ENCODE measurements around the gene ACACB.

ACACB gene

GRCh38 chr12:109287181-109287580, 170.8 kb downstream of the ACACB start:
- TF ChIP-seq, protein P1, sequence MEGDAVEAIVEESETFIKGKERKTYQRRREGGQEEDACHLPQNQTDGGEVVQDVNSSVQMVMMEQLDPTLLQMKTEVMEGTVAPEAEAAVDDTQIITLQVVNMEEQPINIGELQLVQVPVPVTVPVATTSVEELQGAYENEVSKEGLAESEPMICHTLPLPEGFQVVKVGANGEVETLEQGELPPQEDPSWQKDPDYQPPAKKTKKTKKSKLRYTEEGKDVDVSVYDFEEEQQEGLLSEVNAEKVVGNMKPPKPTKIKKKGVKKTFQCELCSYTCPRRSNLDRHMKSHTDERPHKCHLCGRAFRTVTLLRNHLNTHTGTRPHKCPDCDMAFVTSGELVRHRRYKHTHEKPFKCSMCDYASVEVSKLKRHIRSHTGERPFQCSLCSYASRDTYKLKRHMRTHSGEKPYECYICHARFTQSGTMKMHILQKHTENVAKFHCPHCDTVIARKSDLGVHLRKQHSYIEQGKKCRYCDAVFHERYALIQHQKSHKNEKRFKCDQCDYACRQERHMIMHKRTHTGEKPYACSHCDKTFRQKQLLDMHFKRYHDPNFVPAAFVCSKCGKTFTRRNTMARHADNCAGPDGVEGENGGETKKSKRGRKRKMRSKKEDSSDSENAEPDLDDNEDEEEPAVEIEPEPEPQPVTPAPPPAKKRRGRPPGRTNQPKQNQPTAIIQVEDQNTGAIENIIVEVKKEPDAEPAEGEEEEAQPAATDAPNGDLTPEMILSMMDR (IDR thresholded peaks at IDR 0.05; ENCODE audit: insufficient read depth, low read length, poor library complexity, severe bottlenecking) = no peak
- no peaks in the 10 kb centered on the region for H3K36me3 ChIP-seq (ENCODE audit: control insufficient read depth, insufficient read depth, low read length)

GRCh38 chr12:109287811-109288469, 171.6 kb downstream of the ACACB start:
- no peaks in the 10 kb centered on the region for H3K36me3 ChIP-seq (ENCODE audit: control insufficient read depth, insufficient read depth, low read length)
- TF ChIP-seq, protein P1 (IDR thresholded peaks at IDR 0.05; ENCODE audit: insufficient read depth, low read length, poor library complexity, severe bottlenecking) = no peak
- DNase-seq (ENCODE audit: extremely low read depth, insufficient read length) = no peak
- no peak overlapping the region for H3K4me3 ChIP-seq (replicated peaks; ENCODE audit: low read depth, low read length)
- H3K27me3 ChIP-seq (replicated peaks; ENCODE audit: control insufficient read depth, insufficient read depth, low read length) = peaks cover 2% of the 10 kb centered on the region; the same call in 1 of the 2 replicates

More at GRCh38 chr12:109287181-109287580, 170.8 kb downstream of the ACACB start:
- H3K27me3 ChIP-seq (replicated peaks; ENCODE audit: control insufficient read depth, insufficient read depth, low read length) = peaks cover 2% of the 10 kb centered on the region; the same call in 1 of the 2 replicates
- DNase-seq (ENCODE audit: extremely low read depth, insufficient read length) = no peak
- no peak overlapping the region for H3K4me3 ChIP-seq (replicated peaks; ENCODE audit: low read depth, low read length)

DNA sequence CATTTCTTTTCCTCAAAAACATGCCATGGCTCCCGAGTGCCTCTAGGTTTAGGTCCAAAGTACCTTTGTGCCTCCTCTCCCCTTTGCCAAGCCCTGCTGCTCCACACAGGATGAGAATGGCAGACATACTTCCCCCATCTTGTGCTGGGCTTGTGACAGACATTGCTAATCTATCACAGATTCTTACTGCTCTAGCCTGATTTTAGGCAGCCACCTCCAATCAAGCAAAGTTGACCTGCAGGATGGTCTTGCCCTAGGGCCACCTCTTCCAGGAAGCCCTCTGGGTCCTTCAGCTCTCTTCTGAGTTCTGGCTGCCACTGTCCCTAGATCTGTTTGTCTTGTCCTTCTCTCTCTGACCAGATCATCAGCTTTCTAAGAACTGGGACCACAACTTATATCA, 172.2 kb downstream of the ACACB start:
- no peak overlapping the region for H3K4me3 ChIP-seq (replicated peaks; ENCODE audit: low read depth, low read length)
- peaks cover 2% of the 10 kb centered on the region; the same call in 1 of the 2 replicates for H3K27me3 ChIP-seq (replicated peaks; ENCODE audit: control insufficient read depth, insufficient read depth, low read length)
- no peak for DNase-seq (ENCODE audit: extremely low read depth, insufficient read length)
- TF ChIP-seq, protein P1 (IDR thresholded peaks at IDR 0.05; ENCODE audit: insufficient read depth, low read length, poor library complexity, severe bottlenecking) = no peak
- H3K36me3 ChIP-seq (ENCODE audit: control insufficient read depth, insufficient read depth, low read length) = no peaks in the 10 kb centered on the region

DNA sequence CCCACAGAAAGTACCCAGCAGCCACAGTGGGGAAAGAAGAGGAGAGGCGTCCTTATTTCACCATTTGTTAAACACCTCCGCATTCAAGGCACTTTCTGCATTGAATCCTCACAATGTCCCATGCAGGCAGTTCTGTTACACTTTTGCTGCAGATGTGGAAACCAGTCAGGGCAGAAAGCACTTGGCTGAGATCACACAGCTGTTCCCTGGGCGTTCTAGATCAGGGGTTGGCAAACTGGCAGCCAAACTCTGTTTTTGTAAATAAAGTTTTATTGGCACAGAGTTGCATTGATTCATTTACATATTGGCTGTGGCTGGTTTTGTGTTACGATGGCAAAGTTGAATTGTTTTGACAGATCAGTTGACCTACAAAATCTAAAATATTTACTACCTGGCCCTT, 172.6 kb downstream of the ACACB start:
- Histone ChIP-seq H3K4me3 (replicated peaks; ENCODE audit: low read depth, low read length) (no peak overlapping the region), H3K27me3 (replicated peaks; ENCODE audit: control insufficient read depth, insufficient read depth, low read length) (peaks cover 2% of the 10 kb centered on the region; the same call in 1 of the 2 replicates), H3K36me3 (ENCODE audit: control insufficient read depth, insufficient read depth, low read length) (no peaks in the 10 kb centered on the region)
- no peak for DNase-seq (ENCODE audit: extremely low read depth, insufficient read length)
- TF ChIP-seq, protein P1 (IDR thresholded peaks at IDR 0.05; ENCODE audit: insufficient read depth, low read length, poor library complexity, severe bottlenecking) = no peak

DNA sequence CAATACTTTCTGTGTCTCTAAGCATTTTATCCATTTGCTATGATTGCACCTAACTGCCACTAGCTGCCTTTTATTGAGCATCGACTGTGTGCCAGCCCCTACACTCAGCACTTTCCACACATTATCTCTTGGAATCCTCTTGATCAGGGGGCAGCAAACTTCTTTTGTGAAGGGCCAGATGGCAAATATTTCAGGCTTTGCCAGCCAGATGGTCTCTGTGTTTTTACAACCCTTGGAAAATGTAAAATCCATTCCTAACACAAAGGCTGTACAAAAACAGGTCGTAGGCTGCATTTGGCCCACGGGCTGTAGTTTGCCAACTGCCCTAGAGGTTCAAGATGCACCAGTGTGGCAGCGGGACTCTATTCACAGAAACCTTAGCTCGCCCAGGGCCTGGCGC, 173.2 kb downstream of the ACACB start:
- Histone ChIP-seq H3K4me3 (replicated peaks; ENCODE audit: low read depth, low read length) (no peak overlapping the region), H3K36me3 (ENCODE audit: control insufficient read depth, insufficient read depth, low read length) (no peaks in the 10 kb centered on the region), H3K27me3 (replicated peaks; ENCODE audit: control insufficient read depth, insufficient read depth, low read length) (peaks cover 2% of the 10 kb centered on the region; the same call in 1 of the 2 replicates)
- no peak for DNase-seq (ENCODE audit: extremely low read depth, insufficient read length)
- TF ChIP-seq, protein P1 (IDR thresholded peaks at IDR 0.05; ENCODE audit: insufficient read depth, low read length, poor library complexity, severe bottlenecking) = no peak

All from GM06990 (cell line).